ENCODE measurements around the gene TRIM72.
"Not testable (repeated sequence)": the region's sequence is repeated elsewhere in the genome, so short reads cannot be mapped to it uniquely, and the experiment has no call there.

The TRIM72 gene

GRCh38 chr16:31199430-31200041 is 14.4 kb upstream of the TRIM72 start:
- no peak for DNase-seq (ENCODE audit: low spot score)
- TF ChIP-seq CTCF (IDR thresholded peaks at IDR 0.05; ENCODE audit: extremely low read depth, missing control alignments) = no peak

- not testable (repeated sequence) for DNase-seq (ENCODE audit: low spot score)
Observed at GRCh38 chr16:31200111-31200510, 13.8 kb upstream of the TRIM72 start.

GRCh38 chr16:31200821-31201568 is 12.9 kb upstream of the TRIM72 start:
- DNase-seq (ENCODE audit: low spot score) = no peak
- TF ChIP-seq CTCF (IDR thresholded peaks at IDR 0.05; ENCODE audit: extremely low read depth, missing control alignments) = no peak

- DNase-seq (ENCODE audit: low spot score) = peak; percentile 84
- TF ChIP-seq CTCF (IDR thresholded peaks at IDR 0.05; ENCODE audit: extremely low read depth, missing control alignments) = no peak
Observed at GRCh38 chr16:31201582-31202413, 12.1 kb upstream of the TRIM72 start.

- TF ChIP-seq CTCF (IDR thresholded peaks at IDR 0.05; ENCODE audit: extremely low read depth, missing control alignments) = no peak
- peak; percentile 69 for DNase-seq (ENCODE audit: low spot score)
Observed at GRCh38 chr16:31202414-31203375, 11.2 kb upstream of the TRIM72 start, which contains the start of gene PYCARD. Gene PYCARD (minus strand): TSS chr16:31202760. CDS start chr16:31202690, 70 bp downstream.

- no peak for DNase-seq (ENCODE audit: low spot score)
Observed at GRCh38 chr16:31204871-31205666, 8.8 kb upstream of the TRIM72 start.

More at GRCh38 chr16:31204871-31205666, 8.8 kb upstream of the TRIM72 start:
- TF ChIP-seq CTCF (IDR thresholded peaks at IDR 0.05; ENCODE audit: extremely low read depth, missing control alignments) = no peak
